ENCODE measurements around the gene ZNF750.

- TF ChIP-seq CTCF (IDR thresholded peaks at IDR 0.05; ENCODE audit: low read depth, low read length, poor library complexity, severe bottlenecking): no peak
- no peak for TF ChIP-seq EZH2phosphoT487 (IDR thresholded peaks at IDR 0.05; ENCODE audit: borderline replicate concordance, low read length)
These were observed 30.3 kb upstream of the ZNF750 start for GRCh38 chr17:82870091-82870491.

All from DOHH2 (cell line).